Fibroblast of lung (primary cell): Measurements from ENCODE around the gene ARHGEF7. TPM values are rescaled to one million over a fixed set of nuclear protein-coding genes. Genes with fewer than 3 reads are reported as not detected.

Source experiments
- DNase-seq, 2 donors: peaks; one replicate each; pipeline versions ENCODE4 v3.0.0 to v3.0.0-alpha.2; 2010; ENCODE audit warnings: low read depth in 2 of 2
- H2AFZ ChIP-seq: 2 replicates; pipeline ENCODE4 v1.5.1; 2012; ENCODE audit warnings: low read length, control low read depth, inconsistent platforms
- H3K27ac ChIP-seq: 2 replicates; pipeline ENCODE4 v1.5.1; 2011; ENCODE audit warnings: low read length, control low read depth; ENCODE audit not compliant: insufficient read depth
- H3K27me3 ChIP-seq: 2 replicates; pipeline ENCODE4 v1.5.1; 2011; ENCODE audit warnings: mild to moderate bottlenecking, low read length; ENCODE audit not compliant: control insufficient read depth, insufficient read depth
- H3K36me3 ChIP-seq: 2 replicates; pipeline ENCODE4 v1.5.1; 2011; ENCODE audit warnings: low read length; ENCODE audit not compliant: control insufficient read depth, insufficient read depth
- H3K4me1 ChIP-seq: 2 replicates; pipeline ENCODE4 v1.5.1; 2011; ENCODE audit warnings: low read length; ENCODE audit not compliant: control insufficient read depth, insufficient read depth; ENCODE audit errors: extremely low read depth
- H3K4me2 ChIP-seq: 2 replicates; pipeline ENCODE4 v1.5.1; 2011; ENCODE audit warnings: low read length, control low read depth; ENCODE audit not compliant: insufficient read depth; ENCODE audit errors: extremely low read depth
- H3K4me3 ChIP-seq, 4 experiments: fragments of 200-600 bp in 1 of 4; sonication (generic) in 1 of 4; replicated peaks in 1 of 4; 2 replicates each; pipeline ENCODE4 v1.5.1; 2011 to 2016; ENCODE audit warnings: low read length in 4 of 4, low read depth in 3 of 4, mild to moderate bottlenecking in 3 of 4, control low read depth in 2 of 4, inconsistent platforms in 1 of 4, mixed read lengths in 1 of 4; ENCODE audit not compliant: insufficient read depth in 1 of 4; ENCODE audit errors: control extremely low read depth in 1 of 4
- H3K79me2 ChIP-seq: 2 replicates; pipeline ENCODE4 v1.5.1; 2012; ENCODE audit warnings: mild to moderate bottlenecking, low read length, inconsistent platforms; ENCODE audit not compliant: control insufficient read depth, insufficient read depth
- H3K9ac ChIP-seq: 2 replicates; pipeline ENCODE4 v1.5.1; 2011; ENCODE audit warnings: mild to moderate bottlenecking, low read length, control low read depth; ENCODE audit not compliant: insufficient read depth
- H3K9me3 ChIP-seq: 2 replicates; pipeline ENCODE4 v1.5.1; 2012; ENCODE audit warnings: low read depth, low read length; ENCODE audit not compliant: control insufficient read depth, insufficient read depth
- H4K20me1 ChIP-seq: 2 replicates; pipeline ENCODE4 v1.5.1; 2011; ENCODE audit warnings: low read length; ENCODE audit not compliant: control insufficient read depth, insufficient read depth; ENCODE audit errors: extremely low read depth
- EZH2 ChIP-seq: IDR thresholded peaks from 2 replicates; pipeline ENCODE4 v1.5.1; 2012; ENCODE audit warnings: low read length, control low read depth, mild to moderate bottlenecking; ENCODE audit errors: missing control alignments
- polyA plus RNA-seq, 2 donors: library from polyadenylated mRNA; depleted of rRNA in 1 of 2; stranded (reverse) in 1 of 2; unstranded in 1 of 2; fragments of >200 nt; gene quantifications; 2 replicates each; pipeline ENCODE4 v1.2.1, GENCODE V29; 2011 to 2012; ENCODE audit warnings: missing spikeins in 1 of 2
- total RNA-seq: library from RNA; depleted of rRNA; stranded (reverse); fragments of >200 nt; gene quantifications from 2 replicates; pipeline ENCODE4 v1.2.1, GENCODE V29; 2014
- TF ChIP-seq, protein P1 (sequence below), 2 donors: IDR thresholded peaks in 1 of 2; conservative IDR thresholded peaks in 1 of 2; 1 replicate in 1 of 2; 2 replicates in 1 of 2; pipeline ENCODE4 v1.5.1; 2011 to 2012; ENCODE audit warnings: low read length in 2 of 2, control low read depth in 1 of 2, inconsistent platforms in 1 of 2, low read depth in 1 of 2, mild to moderate bottlenecking in 1 of 2

The ARHGEF7 gene
- total and polyA plus RNA-seq, 2 donors (not counting 1 experiment from before 2014, with no cell fraction given), result 29.1 to 42.8 TPM

DNA sequence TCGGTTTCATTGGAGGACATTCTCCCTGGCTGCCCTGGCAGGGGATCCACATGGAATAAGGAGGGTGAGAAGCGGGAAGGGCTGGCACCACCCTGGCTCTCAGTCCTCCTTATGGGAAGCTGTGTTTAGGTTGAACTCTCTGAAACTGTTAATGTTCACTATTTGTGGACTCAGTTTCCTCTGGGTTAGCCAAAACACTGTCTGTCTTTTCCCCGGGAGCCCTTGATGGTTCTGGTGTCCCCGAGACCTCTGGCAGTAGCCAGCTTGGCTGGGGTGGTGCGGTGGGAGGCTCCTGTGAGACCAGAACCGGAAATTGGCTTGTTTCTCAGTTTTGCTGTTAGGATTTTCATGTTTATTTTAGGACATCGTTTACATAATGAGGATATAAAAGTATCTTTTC is 157.0 kb downstream of the ARHGEF7 start:
- Histone ChIP-seq H4K20me1 (no peaks in the 10 kb centered on the region), H3K4me2 (no peak overlapping the region), H3K9ac (no peak overlapping the region), H3K27me3 (no peaks in the 10 kb centered on the region), H3K36me3 (peaks cover 3% of the 10 kb centered on the region), H3K79me2 (peaks cover 2% of the 10 kb centered on the region), H3K4me1 (no peaks in the 10 kb centered on the region), H2AFZ (no peak overlapping the region), H3K4me3 (no peak overlapping the region), H3K27ac (no peak overlapping the region), H3K9me3 (no peaks in the 10 kb centered on the region)
- no peak for DNase-seq
- TF ChIP-seq, protein P1, sequence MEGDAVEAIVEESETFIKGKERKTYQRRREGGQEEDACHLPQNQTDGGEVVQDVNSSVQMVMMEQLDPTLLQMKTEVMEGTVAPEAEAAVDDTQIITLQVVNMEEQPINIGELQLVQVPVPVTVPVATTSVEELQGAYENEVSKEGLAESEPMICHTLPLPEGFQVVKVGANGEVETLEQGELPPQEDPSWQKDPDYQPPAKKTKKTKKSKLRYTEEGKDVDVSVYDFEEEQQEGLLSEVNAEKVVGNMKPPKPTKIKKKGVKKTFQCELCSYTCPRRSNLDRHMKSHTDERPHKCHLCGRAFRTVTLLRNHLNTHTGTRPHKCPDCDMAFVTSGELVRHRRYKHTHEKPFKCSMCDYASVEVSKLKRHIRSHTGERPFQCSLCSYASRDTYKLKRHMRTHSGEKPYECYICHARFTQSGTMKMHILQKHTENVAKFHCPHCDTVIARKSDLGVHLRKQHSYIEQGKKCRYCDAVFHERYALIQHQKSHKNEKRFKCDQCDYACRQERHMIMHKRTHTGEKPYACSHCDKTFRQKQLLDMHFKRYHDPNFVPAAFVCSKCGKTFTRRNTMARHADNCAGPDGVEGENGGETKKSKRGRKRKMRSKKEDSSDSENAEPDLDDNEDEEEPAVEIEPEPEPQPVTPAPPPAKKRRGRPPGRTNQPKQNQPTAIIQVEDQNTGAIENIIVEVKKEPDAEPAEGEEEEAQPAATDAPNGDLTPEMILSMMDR (conservative IDR thresholded peaks at IDR 0.05 in 1 of 2, IDR thresholded peaks at IDR 0.05 in 1 of 2; ENCODE audit: low read depth in 1 of 2, low read length in 2 of 2), result no peak
- no peak for TF ChIP-seq EZH2

DNA sequence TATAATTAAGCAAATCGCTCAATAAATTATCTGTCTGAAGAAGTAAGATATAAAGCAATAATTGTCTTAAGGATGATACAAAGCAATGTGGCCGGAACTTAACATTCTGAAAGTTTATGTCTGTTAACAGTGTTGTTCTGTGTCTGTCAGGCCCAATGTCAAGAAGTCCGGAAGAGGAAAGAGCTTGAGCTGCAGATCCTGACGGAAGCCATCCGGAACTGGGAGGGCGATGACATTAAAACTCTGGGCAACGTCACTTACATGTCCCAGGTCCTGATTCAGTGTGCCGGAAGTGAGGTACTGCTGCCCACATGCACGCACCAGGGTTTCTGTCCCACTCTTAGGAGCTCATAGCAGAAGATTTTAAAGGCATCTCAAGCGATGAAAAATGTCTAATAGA is 160.3 kb downstream of the ARHGEF7 start:
- Histone ChIP-seq H3K9ac (no peak overlapping the region), H3K27ac (no peak overlapping the region), H3K36me3 (no peaks in the 10 kb centered on the region), H3K27me3 (no peaks in the 10 kb centered on the region), H3K4me3 (no peak overlapping the region), H3K9me3 (no peaks in the 10 kb centered on the region), H2AFZ (no peak overlapping the region), H3K4me1 (peaks cover 3% of the 10 kb centered on the region), H3K79me2 (peaks cover 3% of the 10 kb centered on the region), H3K4me2 (no peak overlapping the region), H4K20me1 (no peaks in the 10 kb centered on the region)
- DNase-seq, result no peak
- TF ChIP-seq, protein P1 (conservative IDR thresholded peaks at IDR 0.05 in 1 of 2, IDR thresholded peaks at IDR 0.05 in 1 of 2; ENCODE audit: low read depth in 1 of 2, low read length in 2 of 2), result no peak
- TF ChIP-seq EZH2, result no peak

DNA sequence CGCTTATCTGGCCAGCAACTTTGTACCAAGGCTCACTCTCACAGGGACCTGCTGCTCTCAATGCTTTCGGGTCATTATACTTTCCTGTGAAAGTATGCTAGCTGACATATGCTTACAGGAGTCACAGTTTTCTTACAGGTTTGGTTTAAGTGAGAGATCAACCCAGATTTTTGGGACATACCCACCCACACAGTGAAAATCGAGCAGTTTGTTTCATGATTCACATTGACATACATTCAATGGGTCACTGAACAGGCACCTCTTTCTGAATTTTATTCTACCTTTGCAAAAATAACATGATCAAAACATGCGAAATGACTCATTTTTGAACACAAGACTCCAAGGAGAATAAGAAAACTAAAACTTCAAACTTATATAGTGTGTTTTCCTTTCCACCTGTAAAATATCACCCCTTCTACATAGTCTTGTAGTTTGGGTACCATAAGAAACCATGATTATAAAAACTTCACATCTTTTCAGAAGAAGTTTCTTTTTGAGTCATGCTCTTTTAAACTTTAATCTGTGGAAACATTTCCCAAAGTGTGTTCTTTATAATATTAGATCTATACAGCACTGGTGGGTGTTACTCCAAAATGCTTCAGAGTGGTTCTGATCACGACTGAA is 161.0 kb downstream of the ARHGEF7 start:
- H2AFZ ChIP-seq, result no peak overlapping the region
- H3K9ac ChIP-seq, result no peak overlapping the region
- DNase-seq, result no peak
- peaks cover 5% of the 10 kb centered on the region for H3K4me1 ChIP-seq
- TF ChIP-seq EZH2, result no peak
- TF ChIP-seq, protein P1 (conservative IDR thresholded peaks at IDR 0.05 in 1 of 2, IDR thresholded peaks at IDR 0.05 in 1 of 2; ENCODE audit: low read depth in 1 of 2, low read length in 2 of 2), result no peak
- no peaks in the 10 kb centered on the region for H3K27me3 ChIP-seq
- no peak overlapping the region for H3K4me2 ChIP-seq
- no peak overlapping the region for H3K27ac ChIP-seq
- no peaks in the 10 kb centered on the region for H3K9me3 ChIP-seq
- peaks cover 3% of the 10 kb centered on the region for H3K79me2 ChIP-seq
- H4K20me1 ChIP-seq, result no peaks in the 10 kb centered on the region
- no peak overlapping the region for H3K4me3 ChIP-seq
- H3K36me3 ChIP-seq, result no peaks in the 10 kb centered on the region
